Type B pancreatic cell (in vitro differentiated cells): ENCODE measurements around the gene NBDY. TPM values are rescaled to one million over a fixed set of nuclear protein-coding genes. Genes with fewer than 3 reads are reported as not detected.
"Not testable (repeated sequence)": the region's sequence is repeated elsewhere in the genome, so short reads cannot be mapped to it uniquely, and the experiment has no call there.

Experiments
- DNase-seq: peaks from one replicate; pipeline ENCODE4 v3.0.0; 2021; ENCODE audit warnings: mixed read lengths; ENCODE audit not compliant: unreplicated experiment; ENCODE audit errors: extremely low spot score
- H3K27ac Mint-ChIP-seq: 2 replicates; pipeline ENCODE4 v1.8.0; 2021; ENCODE audit warnings: mild to moderate bottlenecking, mixed read lengths
- H3K27me3 Mint-ChIP-seq: 2 replicates; pipeline ENCODE4 v1.8.0; 2021; ENCODE audit warnings: mixed read lengths
- H3K36me3 Mint-ChIP-seq: 2 replicates; pipeline ENCODE4 v1.8.0; 2021; ENCODE audit warnings: mixed read lengths
- H3K4me1 Mint-ChIP-seq: one replicate; pipeline ENCODE4 v1.8.0; 2021; ENCODE audit warnings: mixed read lengths; ENCODE audit not compliant: unreplicated experiment
- H3K4me3 Mint-ChIP-seq: 2 replicates; pipeline ENCODE4 v1.8.0; 2021; ENCODE audit warnings: mild to moderate bottlenecking, mixed read lengths
- H3K9me3 Mint-ChIP-seq: 2 replicates; pipeline ENCODE4 v1.8.0; 2021; ENCODE audit warnings: mixed read lengths
- CTCF ChIP-seq: fragments of 200-600 bp; sonication (generic); conservative IDR thresholded peaks from 2 replicates; pipeline ENCODE4 v1.5.0; 2021; ENCODE audit warnings: antibody characterized with exemption, mild to moderate bottlenecking
- total RNA-seq: library from RNA; stranded (reverse); gene quantifications from 2 replicates; pipeline ENCODE4 v1.2.1, GENCODE V29; 2021; ENCODE audit warnings: low replicate concordance

The NBDY gene
- total RNA-seq, 1 donor from 2014 or later: 52.5 TPM

- TF ChIP-seq CTCF: no peak
- Mint-ChIP-seq H3K4me3 (no peak overlapping the region), H3K4me1 (no peaks in the 10 kb centered on the region), H3K9me3 (no peaks in the 10 kb centered on the region), H3K36me3 (peaks cover 7% of the 10 kb centered on the region), H3K27me3 (no peaks in the 10 kb centered on the region), H3K27ac (no peak overlapping the region)
- no peak for DNase-seq
Measured at GRCh38 chrX:56757327-56757726, 28.3 kb downstream of the NBDY start.

- Mint-ChIP-seq H3K9me3 (no peaks in the 10 kb centered on the region), H3K4me3 (no peak overlapping the region), H3K27me3 (no peaks in the 10 kb centered on the region), H3K27ac (no peak overlapping the region), H3K4me1 (no peaks in the 10 kb centered on the region), H3K36me3 (peaks cover 10% of the 10 kb centered on the region)
- no peak for DNase-seq
- TF ChIP-seq CTCF: no peak
Measured at GRCh38 chrX:56758456-56758855, 29.4 kb downstream of the NBDY start.

GRCh38 chrX:56759736-56760409 lies 30.8 kb downstream of the NBDY start:
- Mint-ChIP-seq H3K4me1 (no peaks in the 10 kb centered on the region), H3K27me3 (no peaks in the 10 kb centered on the region), H3K4me3 (no peak overlapping the region), H3K9me3 (no peaks in the 10 kb centered on the region), H3K36me3 (peaks cover 5% of the 10 kb centered on the region), H3K27ac (no peak overlapping the region)
- TF ChIP-seq CTCF: no peak
- peak; percentile 37 for DNase-seq

GRCh38 chrX:56760410-56761124 lies 31.5 kb downstream of the NBDY start:
- H3K27ac Mint-ChIP-seq, H3K4me1 Mint-ChIP-seq, H3K4me3 Mint-ChIP-seq, H3K36me3 Mint-ChIP-seq, H3K9me3 Mint-ChIP-seq, H3K27me3 Mint-ChIP-seq, DNase-seq: not testable (repeated sequence)

- Mint-ChIP-seq H3K9me3 (no peaks in the 10 kb centered on the region), H3K4me3 (no peak overlapping the region), H3K36me3 (peaks cover 10% of the 10 kb centered on the region), H3K4me1 (no peaks in the 10 kb centered on the region), H3K27ac (no peak overlapping the region), H3K27me3 (no peaks in the 10 kb centered on the region)
- no peak for TF ChIP-seq CTCF
- DNase-seq: peak; percentile 45
Measured at GRCh38 chrX:56761167-56761566, 32.1 kb downstream of the NBDY start.

- H3K27ac Mint-ChIP-seq: no peak overlapping the region
- H3K9me3 Mint-ChIP-seq: no peaks in the 10 kb centered on the region
- no peak for DNase-seq
- H3K27me3 Mint-ChIP-seq: no peaks in the 10 kb centered on the region
- no peak for TF ChIP-seq CTCF
- H3K4me1 Mint-ChIP-seq: no peaks in the 10 kb centered on the region
- H3K4me3 Mint-ChIP-seq: no peak overlapping the region
- H3K36me3 Mint-ChIP-seq: peaks cover 13% of the 10 kb centered on the region
Measured at GRCh38 chrX:56762220-56762619, 33.2 kb downstream of the NBDY start.
